HG03108 (cell line): ENCODE data around the gene TPCN1.

Experiments
- ATAC-seq: cut with Tn5 transposase; IDR thresholded peaks from one replicate; pipeline ENCODE4 v1.9.1; 2021; ENCODE audit warnings: moderate library complexity; ENCODE audit not compliant: unreplicated experiment

Gene TPCN1

GRCh38 chr12:113239811-113240331 is 18.6 kb downstream of the TPCN1 start:
- ATAC-seq: no peak

DNA sequence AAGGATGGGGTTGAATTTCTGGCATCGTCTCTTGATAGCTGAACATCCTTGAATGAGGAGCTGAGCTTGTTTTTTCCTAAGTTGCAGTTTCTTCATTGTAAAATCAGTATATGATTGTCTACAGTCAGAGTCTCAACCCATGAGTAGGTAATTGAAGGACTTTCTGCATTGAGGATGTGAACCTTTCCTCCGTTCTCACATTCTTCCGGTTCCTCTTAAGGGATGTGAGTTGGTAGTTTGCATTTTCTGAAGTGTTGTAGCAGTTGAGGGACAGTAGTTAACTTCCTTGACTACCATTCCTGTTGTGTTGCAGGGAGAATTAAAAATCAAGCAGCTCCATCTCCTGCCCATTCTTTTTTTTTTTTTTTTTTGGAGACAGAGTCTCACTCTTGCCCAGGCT is 19.1 kb downstream of the TPCN1 start:
- ATAC-seq: no peak

GRCh38 chr12:113241191-113242025 is 20.1 kb downstream of the TPCN1 start:
- ATAC-seq: no peak

- ATAC-seq: no peak
Observed at GRCh38 chr12:113242026-113242418, 20.8 kb downstream of the TPCN1 start.

DNA sequence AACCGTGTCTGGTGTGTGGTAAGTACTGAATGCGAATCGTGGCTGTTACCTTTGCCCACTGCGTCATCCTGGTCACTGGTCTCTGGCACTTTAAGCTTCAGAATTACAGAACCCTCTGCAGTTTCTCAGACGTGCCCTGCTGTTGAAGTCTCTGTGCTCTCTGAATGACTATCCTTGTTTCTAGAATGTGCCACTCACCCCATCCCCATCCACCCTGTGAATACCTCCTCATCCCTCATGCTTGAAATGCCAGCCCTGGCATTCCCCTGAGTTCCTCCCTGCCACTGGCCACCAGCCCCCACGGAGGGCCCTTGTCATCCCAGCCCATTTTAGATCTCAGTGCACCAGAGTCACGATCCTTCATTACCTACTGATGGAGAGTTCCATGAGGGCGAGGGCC is 21.3 kb downstream of the TPCN1 start:
- no peak for ATAC-seq

DNA sequence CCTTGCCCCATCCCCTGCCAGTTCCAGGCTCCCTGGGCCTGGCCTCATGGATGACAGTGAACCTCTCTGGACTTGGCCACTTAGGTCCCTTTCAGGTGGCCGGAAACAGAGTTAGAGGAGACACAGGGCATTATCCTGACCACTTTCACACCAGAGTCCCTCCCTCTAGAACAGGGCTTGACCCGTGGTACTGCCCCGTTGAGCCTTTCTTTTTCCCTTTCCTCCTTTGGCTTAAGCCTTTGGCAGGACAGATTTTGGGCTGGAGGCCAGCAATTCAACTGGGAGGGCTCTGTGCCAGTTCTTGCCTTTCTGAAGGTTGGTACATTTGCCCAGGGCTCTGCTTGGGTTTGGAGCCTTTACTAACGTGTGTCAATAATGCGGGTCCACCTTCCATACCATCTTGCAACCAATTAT is 22.8 kb downstream of the TPCN1 start:
- no peak for ATAC-seq

DNA sequence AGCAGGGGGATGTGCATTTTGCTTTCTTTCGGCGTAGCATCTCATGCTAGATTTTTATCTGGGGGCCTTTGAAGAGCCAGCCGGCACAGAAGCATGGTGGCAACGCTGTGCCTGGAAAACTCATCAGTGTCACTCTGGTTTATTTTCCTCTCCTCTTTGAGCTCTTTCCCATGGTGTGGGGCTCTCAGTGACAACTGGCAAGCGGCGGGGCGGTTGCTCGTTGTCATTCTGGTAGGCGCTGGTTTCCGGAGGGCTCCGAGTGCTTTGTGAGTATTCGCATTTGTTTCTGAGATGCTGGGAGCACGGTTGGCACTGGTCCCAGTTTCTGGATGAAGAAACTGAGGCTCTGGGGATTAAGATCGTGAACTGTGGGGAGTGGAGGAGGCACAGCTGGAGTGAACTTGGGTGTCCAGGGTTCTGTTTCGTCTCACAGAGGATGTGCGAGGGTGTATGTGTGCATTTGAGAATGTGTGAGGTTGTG is 23.3 kb downstream of the TPCN1 start:
- ATAC-seq: no peak

GRCh38 chr12:113245695-113246477 is 24.6 kb downstream of the TPCN1 start:
- ATAC-seq: no peak

DNA sequence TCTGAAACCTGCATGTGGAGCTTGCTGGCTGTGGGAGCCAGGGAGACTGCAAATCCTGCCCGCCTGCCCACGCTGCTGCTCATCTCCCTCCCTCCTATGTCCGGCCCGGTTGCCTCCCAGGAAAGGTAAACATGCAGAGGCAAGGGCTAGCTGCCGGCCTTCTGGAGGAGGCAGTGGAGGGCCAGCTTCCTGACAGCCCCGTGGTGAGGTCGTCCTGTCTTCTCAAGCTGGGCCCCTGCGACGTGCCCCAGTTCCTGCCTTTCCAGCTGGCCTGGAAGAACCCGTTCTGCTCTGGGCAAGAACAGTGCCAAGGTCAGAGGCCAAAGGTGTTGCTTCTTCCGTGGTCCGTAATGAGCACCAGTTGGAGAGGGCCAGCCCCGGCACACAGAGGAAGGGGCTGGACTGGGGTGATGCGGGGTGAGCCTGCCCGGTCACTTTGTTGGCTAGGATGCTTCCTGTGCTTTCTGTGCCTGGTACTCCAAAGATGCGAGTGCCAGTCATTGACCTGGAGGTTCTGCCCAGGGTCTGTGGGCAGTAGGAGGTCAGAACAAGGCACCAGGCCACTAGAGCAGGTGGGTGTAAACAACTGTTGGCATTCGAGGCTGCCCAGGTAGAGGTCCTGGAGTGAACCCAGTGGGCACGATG is 25.3 kb downstream of the TPCN1 start:
- ATAC-seq: no peak

DNA sequence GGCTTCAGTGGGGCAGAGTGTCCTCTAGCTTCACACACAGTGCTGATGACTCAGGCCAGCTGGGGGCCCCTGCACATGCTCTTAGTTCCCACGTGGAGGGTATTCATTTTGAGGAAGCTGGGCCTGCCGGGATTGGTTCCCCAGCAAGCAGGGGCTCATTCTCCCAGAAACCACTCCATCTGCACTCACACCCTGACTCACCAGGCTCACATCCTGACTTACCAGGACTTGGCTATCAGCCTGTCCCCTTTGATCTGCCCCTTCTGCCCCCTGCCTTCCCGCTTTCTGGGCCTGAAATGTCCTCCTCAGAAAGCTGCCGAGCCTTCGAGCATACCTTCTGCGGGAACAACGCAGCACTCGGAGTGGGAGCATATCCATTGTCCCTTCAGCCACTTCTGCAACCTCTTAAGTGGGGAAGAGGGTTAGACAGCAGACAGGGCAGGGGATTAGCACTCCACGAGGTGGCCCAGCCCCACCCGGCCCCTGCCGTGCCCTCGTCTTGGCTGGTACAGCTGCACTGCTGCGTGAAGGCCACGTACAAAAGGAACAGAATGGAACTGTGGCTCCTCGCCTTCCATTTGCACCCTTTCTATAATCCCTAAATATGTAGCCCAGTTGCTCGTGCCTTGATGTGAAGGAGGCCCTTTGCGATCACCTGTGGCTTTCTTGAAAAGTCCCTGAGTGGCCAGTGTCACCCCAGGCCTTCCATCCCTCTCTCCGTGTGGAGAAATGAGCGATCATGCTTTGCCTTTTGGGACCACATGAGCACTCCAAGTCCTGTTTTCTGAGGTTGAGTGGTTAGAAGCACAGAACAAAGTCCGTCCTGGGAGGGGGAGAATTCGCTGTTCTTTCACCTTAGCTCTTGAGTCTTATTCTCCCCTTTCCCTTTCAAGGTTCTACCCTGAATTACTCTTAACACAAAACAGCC is 26.1 kb downstream of the TPCN1 start:
- ATAC-seq: no peak

DNA sequence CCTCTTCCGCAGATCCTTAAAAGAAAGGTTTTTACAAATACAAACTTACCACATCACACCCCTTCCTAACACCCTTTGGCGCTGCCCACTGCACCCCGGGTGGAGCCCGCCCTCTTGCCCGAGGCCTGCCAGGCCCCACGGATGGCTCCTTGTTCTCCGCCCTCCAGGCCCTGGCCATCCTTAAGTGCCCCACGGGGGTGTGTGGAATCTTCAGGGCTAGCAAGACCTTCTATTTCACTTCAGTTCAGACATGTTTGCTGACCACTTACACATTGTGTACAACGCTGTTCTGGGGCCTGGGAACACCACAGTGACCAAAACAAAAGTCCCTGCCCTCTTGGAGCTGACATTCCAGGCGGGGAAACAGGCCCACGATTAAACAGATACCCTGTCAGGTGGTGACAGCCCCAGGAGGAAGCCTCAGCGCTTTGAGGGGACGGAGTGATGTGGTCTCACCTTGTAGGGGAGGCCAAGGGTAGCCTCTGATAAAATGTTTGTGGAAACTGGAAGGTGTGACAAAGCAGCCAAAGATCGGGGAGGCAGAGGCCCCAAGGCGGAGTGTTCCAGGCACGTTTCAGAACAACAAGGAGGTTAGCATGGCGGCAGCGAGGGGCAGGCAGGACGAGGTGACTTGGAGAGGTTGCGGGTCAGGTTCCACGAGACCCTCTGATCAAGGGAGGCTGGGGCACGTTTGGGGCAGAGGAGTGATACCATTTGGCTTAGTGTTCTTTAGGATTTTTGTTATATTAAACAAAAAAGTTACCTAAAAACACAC is 27.0 kb downstream of the TPCN1 start:
- no peak for ATAC-seq

- ATAC-seq: no peak
Observed at GRCh38 chr12:113248842-113249435, 27.7 kb downstream of the TPCN1 start.

- no peak for ATAC-seq
Observed at GRCh38 chr12:113249546-113249945, 28.3 kb downstream of the TPCN1 start.

- ATAC-seq: no peak
Observed at GRCh38 chr12:113250045-113250444, 28.8 kb downstream of the TPCN1 start.

GRCh38 chr12:113251404-113252070 is 30.3 kb downstream of the TPCN1 start:
- ATAC-seq: no peak

- ATAC-seq: no peak
Observed at GRCh38 chr12:113252494-113252893, 31.2 kb downstream of the TPCN1 start.

DNA sequence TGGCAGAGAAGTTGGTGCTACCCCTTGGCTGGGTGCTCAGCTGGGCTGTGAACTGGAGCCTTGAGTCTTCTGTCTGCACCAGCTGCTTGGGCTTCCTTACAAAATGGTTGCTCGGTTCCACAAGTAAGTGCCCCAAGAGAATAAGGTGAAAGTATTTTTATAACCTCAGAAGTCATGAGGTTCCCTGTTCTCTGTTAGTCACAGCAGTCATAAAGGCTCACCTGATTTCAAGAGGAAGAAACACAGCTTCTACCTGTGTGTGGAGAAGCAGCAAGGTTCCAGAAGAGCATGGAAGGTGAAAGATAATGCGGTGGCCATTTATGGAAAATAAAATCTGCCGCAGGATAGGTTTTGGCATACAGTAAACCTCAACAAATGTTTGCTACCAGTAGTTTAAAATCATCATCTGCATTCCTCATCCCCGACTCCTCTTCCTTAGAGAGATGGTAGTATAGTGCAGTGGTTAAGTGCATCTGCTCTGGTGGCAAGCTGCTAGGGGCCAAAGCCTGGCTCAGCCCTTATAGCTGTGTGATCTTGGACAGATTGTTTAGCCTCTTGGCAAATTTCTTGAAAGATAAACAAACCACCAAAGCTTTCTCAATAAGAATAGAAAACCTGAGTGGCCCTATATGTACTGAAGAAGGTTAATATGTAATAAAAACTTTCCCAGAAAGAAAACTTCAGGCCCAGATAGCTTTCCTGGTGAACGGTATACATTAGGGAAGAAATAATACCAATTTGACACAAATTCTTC is 32.4 kb downstream of the TPCN1 start:
- no peak for ATAC-seq

- ATAC-seq: no peak
Observed at GRCh38 chr12:113254298-113254697, 33.0 kb downstream of the TPCN1 start.
